ENCODE data around the gene MED10. TPM values are rescaled to one million over a fixed set of nuclear protein-coding genes. Genes with fewer than 3 reads are reported as not detected.

MED10 gene
- total RNA-seq, 1 donor from 2014 or later: 31.8 TPM

GRCh38 chr5:6389397-6389796, 11.1 kb upstream of the MED10 start:
- H3K27me3 ChIP-seq: peaks cover 23% of the 10 kb centered on the region
- H3K36me3 ChIP-seq: no peaks in the 10 kb centered on the region
- TF ChIP-seq CTCF (IDR thresholded peaks at IDR 0.05): no peak
- H3K27ac ChIP-seq: no peak overlapping the region
- ATAC-seq (no peak), DNase-seq (no peak)
- no peak overlapping the region for H3K4me3 ChIP-seq
- H3K4me1 ChIP-seq: no peaks in the 10 kb centered on the region
- H3K9me3 ChIP-seq: no peaks in the 10 kb centered on the region
- intact Hi-C loops (cut with DNase I): no loop called here

- ATAC-seq (no peak), DNase-seq (no peak)
- intact Hi-C loops (cut with DNase I): no loop called here
- Histone ChIP-seq H3K9me3 (no peaks in the 10 kb centered on the region), H3K27ac (no peak overlapping the region), H3K27me3 (peaks cover 29% of the 10 kb centered on the region), H3K4me3 (no peak overlapping the region), H3K36me3 (no peaks in the 10 kb centered on the region), H3K4me1 (no peaks in the 10 kb centered on the region)
- no peak for TF ChIP-seq CTCF (IDR thresholded peaks at IDR 0.05)
Measured at GRCh38 chr5:6387970-6388369, 9.6 kb upstream of the MED10 start.

GRCh38 chr5:6386271-6386670, 7.9 kb upstream of the MED10 start:
- H3K9me3 ChIP-seq: no peaks in the 10 kb centered on the region
- ATAC-seq (no peak), DNase-seq (no peak)
- H3K27ac ChIP-seq: no peak overlapping the region
- peaks cover 14% of the 10 kb centered on the region for H3K27me3 ChIP-seq
- H3K4me1 ChIP-seq: no peaks in the 10 kb centered on the region
- no peak for TF ChIP-seq CTCF (IDR thresholded peaks at IDR 0.05)
- H3K36me3 ChIP-seq: no peaks in the 10 kb centered on the region
- H3K4me3 ChIP-seq: no peak overlapping the region
- intact Hi-C loops (cut with DNase I): no loop called here

GRCh38 chr5:6384856-6385255, 6.5 kb upstream of the MED10 start:
- Histone ChIP-seq H3K4me3 (no peak overlapping the region), H3K27ac (no peak overlapping the region), H3K27me3 (peaks cover 11% of the 10 kb centered on the region), H3K36me3 (no peaks in the 10 kb centered on the region), H3K4me1 (no peaks in the 10 kb centered on the region), H3K9me3 (no peaks in the 10 kb centered on the region)
- ATAC-seq: no peak
- TF ChIP-seq CTCF (IDR thresholded peaks at IDR 0.05): no peak
- no peak for DNase-seq
- intact Hi-C loops (cut with DNase I): no loop called here

GRCh38 chr5:6383376-6383775, 5.0 kb upstream of the MED10 start:
- peaks cover 11% of the 10 kb centered on the region for H3K27me3 ChIP-seq
- no peak for ATAC-seq
- intact Hi-C loops (cut with DNase I): no loop called here
- H3K27ac ChIP-seq: no peak overlapping the region
- H3K4me1 ChIP-seq: peaks cover 6% of the 10 kb centered on the region
- no peak for TF ChIP-seq CTCF (IDR thresholded peaks at IDR 0.05)
- H3K9me3 ChIP-seq: no peaks in the 10 kb centered on the region
- no peak overlapping the region for H3K4me3 ChIP-seq
- no peak for DNase-seq
- H3K36me3 ChIP-seq: no peaks in the 10 kb centered on the region

GRCh38 chr5:6379246-6379645, 899 bp upstream of the MED10 start:
- Histone ChIP-seq H3K27ac (peak overlapping the region; percentile 44), H3K9me3 (no peaks in the 10 kb centered on the region), H3K4me3 (peak overlapping the region; percentile 96), H3K4me1 (peaks cover 14% of the 10 kb centered on the region), H3K36me3 (peaks cover 27% of the 10 kb centered on the region), H3K27me3 (peaks cover 5% of the 10 kb centered on the region)
- ATAC-seq (no peak), DNase-seq (no peak)
- TF ChIP-seq CTCF (IDR thresholded peaks at IDR 0.05): no peak
- intact Hi-C loops (cut with DNase I): no loop called here

All from upper lobe of right lung (tissue), 1 donor.